HG02852 (cell line): ENCODE measurements around the gene SEMA4F.
A peak's percentile ranks its signal among the peaks of the same experiment; 100 is the strongest.

Source experiments
- ATAC-seq: cut with Tn5 transposase; IDR thresholded peaks from one replicate; pipeline ENCODE4 v1.9.1; 2021; ENCODE audit warnings: mild to moderate bottlenecking, moderate library complexity; ENCODE audit not compliant: unreplicated experiment

The SEMA4F gene

GRCh38 chr2:74658516-74658915 is 4.5 kb downstream of the SEMA4F start:
- ATAC-seq, result no peak

GRCh38 chr2:74659462-74659861 is 5.4 kb downstream of the SEMA4F start:
- no peak for ATAC-seq

- no peak for ATAC-seq
Observed at GRCh38 chr2:74668087-74668486, 14.0 kb downstream of the SEMA4F start.

DNA sequence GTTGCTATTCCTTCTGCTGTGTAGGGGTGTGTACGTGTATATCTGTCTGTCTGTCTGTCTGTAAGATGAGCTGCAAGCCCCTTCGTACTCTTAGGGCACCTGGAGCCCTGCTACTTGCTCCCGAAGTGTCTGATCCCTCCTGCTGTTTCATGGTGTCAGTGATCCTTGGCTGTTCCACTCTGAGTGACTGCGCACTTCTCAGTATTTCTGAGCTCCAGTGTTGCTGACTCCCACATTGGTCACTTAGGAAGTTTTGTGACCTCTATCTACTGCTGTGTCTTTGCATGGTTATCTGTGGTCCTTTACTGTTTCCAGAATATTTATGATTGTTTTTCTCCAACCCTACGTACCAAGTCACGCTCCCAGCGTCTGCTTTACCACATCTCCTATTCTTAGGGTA is 16.2 kb downstream of the SEMA4F start:
- no peak for ATAC-seq

- no peak for ATAC-seq
Observed at GRCh38 chr2:74671479-74671878, 17.4 kb downstream of the SEMA4F start.

- no peak for ATAC-seq
Observed at GRCh38 chr2:74673826-74674528, 19.9 kb downstream of the SEMA4F start.

- no peak for ATAC-seq
Observed at GRCh38 chr2:74675090-74675489, 21.0 kb downstream of the SEMA4F start.

DNA sequence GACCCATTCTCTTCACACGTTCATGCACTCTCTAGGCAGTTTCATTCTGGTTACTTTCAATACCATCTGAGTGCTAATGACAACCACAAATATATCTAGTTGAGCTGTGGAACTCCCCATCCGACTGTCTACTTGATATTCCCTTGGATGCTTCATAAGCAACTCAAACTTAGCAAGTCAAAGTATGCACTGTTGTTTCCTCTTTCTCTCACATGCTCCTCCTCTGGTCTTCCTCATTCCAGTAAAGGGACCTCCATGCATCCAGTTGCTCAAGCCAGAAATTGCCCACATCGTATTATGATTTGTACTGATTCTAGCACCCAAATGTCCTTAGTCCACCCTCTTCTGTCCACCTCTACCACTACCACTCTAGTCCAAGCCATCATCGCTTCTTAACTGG is 22.3 kb downstream of the SEMA4F start:
- ATAC-seq, result no peak

GRCh38 chr2:74679615-74680014 is 25.6 kb downstream of the SEMA4F start:
- ATAC-seq, result no peak

GRCh38 chr2:74682501-74682900 is 28.5 kb downstream of the SEMA4F start:
- ATAC-seq, result no peak

DNA sequence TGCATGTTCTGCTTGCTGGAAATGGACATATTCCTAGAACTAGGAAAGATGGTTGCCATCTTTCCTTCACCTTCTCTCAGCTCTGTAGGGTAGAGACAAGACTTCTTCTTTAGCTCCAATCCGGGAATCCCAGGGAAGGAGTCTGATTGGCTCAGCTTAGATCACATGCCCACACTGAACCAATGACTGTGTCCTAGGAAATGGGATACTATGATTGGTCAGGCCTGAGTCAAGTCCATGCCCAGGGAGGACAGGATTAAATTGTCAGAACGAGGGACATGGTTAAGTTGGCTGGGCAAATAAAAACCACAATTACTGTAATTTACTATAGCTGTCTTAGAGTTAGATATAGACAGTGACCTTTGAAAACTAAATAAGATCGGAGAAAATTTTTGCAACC is 31.4 kb downstream of the SEMA4F start:
- ATAC-seq, result no peak

DNA sequence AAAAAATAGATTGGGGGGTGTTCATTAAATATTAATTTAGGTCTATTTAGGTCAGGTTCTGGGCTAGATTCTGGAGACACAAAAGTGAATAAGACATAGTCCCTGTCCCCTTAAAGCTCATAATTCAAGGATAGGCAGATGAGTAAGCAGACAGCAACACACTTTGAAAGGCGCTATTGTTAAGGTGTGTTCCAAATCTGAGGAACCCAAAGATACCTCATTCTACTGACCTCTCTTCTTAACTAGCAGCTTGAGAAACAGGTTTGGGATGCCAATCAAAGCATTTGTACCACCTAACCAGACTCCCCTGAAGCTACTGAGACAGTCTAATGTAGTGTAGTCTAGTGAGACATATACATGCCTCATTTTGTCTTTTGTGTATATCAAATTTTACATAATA is 34.8 kb downstream of the SEMA4F start:
- ATAC-seq, result no peak

GRCh38 chr2:74689671-74690070 is 35.6 kb downstream of the SEMA4F start:
- ATAC-seq, result no peak

DNA sequence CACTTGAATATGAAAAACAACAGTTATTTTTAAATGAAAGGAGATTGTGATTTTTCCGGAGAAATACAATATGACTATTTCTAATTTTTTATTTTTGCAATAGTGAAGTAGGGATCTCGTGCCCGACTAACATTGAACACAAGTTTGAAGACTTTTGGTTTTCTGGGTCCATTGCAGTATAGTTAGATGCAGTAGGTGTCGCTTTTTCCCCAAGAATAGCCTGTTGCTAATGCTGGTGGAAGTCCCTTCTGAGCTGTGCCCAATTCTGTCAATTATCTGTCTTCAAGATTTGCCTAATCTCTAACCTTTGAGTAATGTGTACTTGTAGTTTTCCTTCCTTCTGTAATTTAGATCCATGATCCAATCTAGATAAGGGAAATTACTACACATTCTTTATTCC is 36.5 kb downstream of the SEMA4F start:
- peak; percentile 67 for ATAC-seq

DNA sequence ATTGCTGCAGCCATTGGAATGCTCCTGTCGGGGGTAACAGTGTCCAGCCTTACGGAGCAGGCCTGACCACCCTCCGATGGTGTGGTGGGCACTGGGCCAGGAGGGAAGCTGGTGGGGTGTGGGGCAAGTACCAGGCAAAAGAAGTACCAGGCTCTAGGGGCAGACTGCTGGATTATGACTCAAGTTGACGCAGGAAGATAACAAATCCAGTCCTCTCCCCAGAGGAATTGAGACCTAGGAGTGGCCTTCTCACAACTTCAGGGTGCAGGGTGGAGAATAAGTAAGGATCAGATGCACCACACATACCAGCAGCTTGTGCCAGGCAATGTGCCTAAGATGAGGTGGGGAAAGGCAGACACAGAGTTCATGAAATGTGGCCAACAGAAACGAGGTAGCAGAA is 37.9 kb downstream of the SEMA4F start:
- no peak for ATAC-seq

- ATAC-seq, result no peak
Observed at GRCh38 chr2:74693213-74693612, 39.2 kb downstream of the SEMA4F start.

GRCh38 chr2:74693668-74694067 is 39.6 kb downstream of the SEMA4F start:
- no peak for ATAC-seq

GRCh38 chr2:74694281-74694680 is 40.2 kb downstream of the SEMA4F start:
- ATAC-seq, result no peak

DNA sequence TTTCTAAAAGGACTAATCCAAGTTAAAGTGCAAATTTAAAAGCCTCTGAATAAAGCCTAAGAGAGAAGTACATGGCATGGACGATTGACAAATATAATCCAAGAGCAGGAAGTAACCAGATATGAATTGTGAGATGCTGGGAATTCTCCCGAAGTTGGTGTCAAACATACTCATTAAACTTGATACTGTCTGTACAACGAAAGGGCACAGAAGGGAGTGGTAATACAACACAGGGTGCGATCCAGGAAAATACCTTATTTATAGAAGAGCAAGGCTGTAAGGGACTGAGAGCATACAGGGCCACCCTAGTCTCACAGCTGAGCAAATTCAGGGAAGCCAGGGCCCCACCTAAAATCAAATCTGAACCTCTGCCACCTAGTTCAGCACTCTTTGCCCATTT is 41.6 kb downstream of the SEMA4F start:
- no peak for ATAC-seq

DNA sequence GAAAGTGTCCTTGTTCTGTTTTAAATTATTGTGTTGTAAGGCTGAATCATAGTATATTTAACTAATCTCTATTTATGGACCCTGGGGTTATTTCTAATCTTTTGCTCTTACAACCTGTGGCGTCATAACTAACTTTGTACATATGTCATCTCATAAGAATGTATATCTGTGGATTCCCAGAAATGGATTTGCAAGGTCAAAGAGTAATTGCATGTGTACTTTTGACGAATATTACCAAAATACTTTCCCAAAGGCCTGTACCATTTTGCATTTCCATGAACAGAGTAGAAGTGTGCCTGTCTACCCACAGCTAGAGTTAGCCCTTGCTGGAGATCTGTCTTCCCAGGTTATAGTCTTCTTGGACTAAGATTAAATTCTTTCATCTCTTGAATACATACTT is 42.8 kb downstream of the SEMA4F start:
- no peak for ATAC-seq

GRCh38 chr2:74700643-74701372 is 46.8 kb downstream of the SEMA4F start:
- ATAC-seq, result no peak

DNA sequence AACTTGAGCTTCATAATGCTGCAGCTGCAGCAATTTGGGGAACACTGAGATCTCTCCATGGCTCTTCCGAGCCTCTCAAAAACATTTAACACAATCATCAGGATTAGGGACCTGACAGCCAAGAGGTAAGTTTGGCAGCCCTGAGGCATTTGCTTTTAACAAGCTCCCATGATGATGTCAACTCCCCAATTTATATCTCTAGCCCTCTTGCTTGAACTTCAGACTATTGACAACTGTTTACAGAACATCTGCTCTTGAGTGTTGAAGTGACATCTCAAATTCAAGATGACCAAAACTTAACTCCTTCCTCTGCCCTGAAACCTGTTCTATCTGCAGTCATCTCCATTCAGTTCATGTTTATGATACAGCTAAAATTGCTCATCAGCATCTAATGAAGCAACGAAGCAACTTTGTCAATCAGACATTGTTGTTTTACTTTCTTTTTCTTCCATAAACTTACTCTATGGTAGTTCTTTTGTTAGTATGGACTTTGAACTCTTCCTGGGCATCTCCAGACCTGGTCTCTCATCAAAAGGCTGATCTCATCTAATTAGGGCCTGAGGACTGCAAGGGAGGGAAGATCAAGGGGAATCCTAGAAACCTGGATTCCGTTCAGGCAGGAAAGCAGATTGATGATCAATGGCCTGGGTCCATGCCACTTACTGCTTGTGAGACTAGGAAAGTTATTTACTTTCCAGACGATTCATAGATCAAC is 48.1 kb downstream of the SEMA4F start:
- ATAC-seq, result no peak
